GM23338 (cell line): ENCODE data around the gene DHPS.

Source experiments
- CREB1 ChIP-seq: fragments of 250-450 bp; sonication (Bioruptor Pico); IDR thresholded peaks from 2 replicates; pipeline ENCODE4 v1.5.0; 2020; ENCODE audit warnings: low read depth, mild to moderate bottlenecking, moderate library complexity
- EZH2 ChIP-seq: fragments of 200-600 bp; sonication (generic); IDR thresholded peaks from one replicate; pipeline ENCODE4 v1.8.0; 2017; ENCODE audit warnings: antibody characterized with exemption, mild to moderate bottlenecking, low read depth; ENCODE audit not compliant: unreplicated experiment
- EZH2phosphoT487 ChIP-seq: fragments of 200-600 bp; sonication (generic); IDR thresholded peaks from one replicate; pipeline ENCODE4 v1.8.1; 2018; ENCODE audit warnings: antibody characterized with exemption; ENCODE audit not compliant: unreplicated experiment
- JUNB ChIP-seq: IDR thresholded peaks from one replicate; pipeline ENCODE4 v1.6.1; 2016; ENCODE audit warnings: antibody characterized with exemption; ENCODE audit not compliant: unreplicated experiment
- NANOG ChIP-seq: IDR thresholded peaks from 2 replicates; pipeline ENCODE4 v1.6.1; 2016; ENCODE audit warnings: antibody characterized with exemption, borderline replicate concordance
- POLR2AphosphoS5 ChIP-seq: IDR thresholded peaks from 2 replicates; pipeline ENCODE4 v1.6.1; 2016; ENCODE audit warnings: antibody characterized with exemption, low read depth
- ZNF331 ChIP-seq: fragments of 250-450 bp; sonication (Bioruptor Pico); IDR thresholded peaks from 2 replicates; pipeline ENCODE4 v1.5.0; 2020; ENCODE audit warnings: low read depth, mild to moderate bottlenecking, moderate library complexity
- TF ChIP-seq, protein P1 (sequence below), 2 experiments: fragments of 200-600 bp in 1 of 2; sonication (generic) in 1 of 2; conservative IDR thresholded peaks; 2 replicates each; pipeline versions ENCODE4 v1.5.1 to v1.6.1; 2016 to 2017; ENCODE audit warnings: antibody characterized with exemption in 2 of 2, low read depth in 2 of 2, mild to moderate bottlenecking in 2 of 2, moderate library complexity in 1 of 2
- TF ChIP-seq, protein P2 (sequence below): IDR thresholded peaks from one replicate; pipeline ENCODE4 v1.6.1; 2018; ENCODE audit warnings: antibody characterized with exemption; ENCODE audit not compliant: unreplicated experiment
- TF ChIP-seq, protein P3 (sequence below): fragments of 250-450 bp; sonication (Bioruptor Pico); IDR thresholded peaks from 2 replicates; pipeline ENCODE4 v1.5.0; 2020; ENCODE audit warnings: mild to moderate bottlenecking, moderate library complexity

DNA sequence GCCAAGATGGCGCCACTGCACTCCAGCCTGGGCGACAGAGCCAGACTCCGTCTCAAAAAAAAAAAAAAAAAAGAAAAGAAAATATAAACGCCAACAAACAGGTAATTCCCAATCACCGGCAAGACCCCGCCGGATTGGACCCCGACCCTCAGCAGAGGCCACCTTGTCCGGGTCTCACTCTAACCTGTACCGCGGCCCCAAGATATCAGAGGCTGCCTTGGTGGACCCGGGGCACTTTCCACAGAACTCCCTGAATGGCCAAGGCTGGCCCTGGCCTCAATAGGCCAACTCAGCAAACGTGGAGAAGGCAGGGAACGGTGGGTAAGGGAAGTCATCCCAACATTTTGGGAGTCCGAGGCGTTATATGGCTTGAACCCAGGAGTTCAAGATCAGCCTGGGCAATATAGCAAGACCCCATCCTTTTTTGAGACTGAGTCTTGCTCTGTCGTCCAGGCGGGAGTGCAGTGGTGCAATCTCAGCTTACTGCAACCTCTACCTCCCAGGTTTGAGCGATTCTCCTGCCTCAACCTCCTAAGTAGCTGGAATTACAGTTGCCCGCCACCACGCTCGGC is 43.0 kb downstream of the DHPS start:
- TF ChIP-seq, protein P1, sequence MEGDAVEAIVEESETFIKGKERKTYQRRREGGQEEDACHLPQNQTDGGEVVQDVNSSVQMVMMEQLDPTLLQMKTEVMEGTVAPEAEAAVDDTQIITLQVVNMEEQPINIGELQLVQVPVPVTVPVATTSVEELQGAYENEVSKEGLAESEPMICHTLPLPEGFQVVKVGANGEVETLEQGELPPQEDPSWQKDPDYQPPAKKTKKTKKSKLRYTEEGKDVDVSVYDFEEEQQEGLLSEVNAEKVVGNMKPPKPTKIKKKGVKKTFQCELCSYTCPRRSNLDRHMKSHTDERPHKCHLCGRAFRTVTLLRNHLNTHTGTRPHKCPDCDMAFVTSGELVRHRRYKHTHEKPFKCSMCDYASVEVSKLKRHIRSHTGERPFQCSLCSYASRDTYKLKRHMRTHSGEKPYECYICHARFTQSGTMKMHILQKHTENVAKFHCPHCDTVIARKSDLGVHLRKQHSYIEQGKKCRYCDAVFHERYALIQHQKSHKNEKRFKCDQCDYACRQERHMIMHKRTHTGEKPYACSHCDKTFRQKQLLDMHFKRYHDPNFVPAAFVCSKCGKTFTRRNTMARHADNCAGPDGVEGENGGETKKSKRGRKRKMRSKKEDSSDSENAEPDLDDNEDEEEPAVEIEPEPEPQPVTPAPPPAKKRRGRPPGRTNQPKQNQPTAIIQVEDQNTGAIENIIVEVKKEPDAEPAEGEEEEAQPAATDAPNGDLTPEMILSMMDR (conservative IDR thresholded peaks at IDR 0.05; ENCODE audit: low read depth in 2 of 2) = no peak
- TF ChIP-seq CREB1 (no peak), EZH2phosphoT487 (no peak), ZNF331 (CRISPR knock-in tag) (no peak), POLR2AphosphoS5 (no peak), NANOG (no peak), JUNB (no peak), EZH2 (no peak)
- TF ChIP-seq, protein P2, sequence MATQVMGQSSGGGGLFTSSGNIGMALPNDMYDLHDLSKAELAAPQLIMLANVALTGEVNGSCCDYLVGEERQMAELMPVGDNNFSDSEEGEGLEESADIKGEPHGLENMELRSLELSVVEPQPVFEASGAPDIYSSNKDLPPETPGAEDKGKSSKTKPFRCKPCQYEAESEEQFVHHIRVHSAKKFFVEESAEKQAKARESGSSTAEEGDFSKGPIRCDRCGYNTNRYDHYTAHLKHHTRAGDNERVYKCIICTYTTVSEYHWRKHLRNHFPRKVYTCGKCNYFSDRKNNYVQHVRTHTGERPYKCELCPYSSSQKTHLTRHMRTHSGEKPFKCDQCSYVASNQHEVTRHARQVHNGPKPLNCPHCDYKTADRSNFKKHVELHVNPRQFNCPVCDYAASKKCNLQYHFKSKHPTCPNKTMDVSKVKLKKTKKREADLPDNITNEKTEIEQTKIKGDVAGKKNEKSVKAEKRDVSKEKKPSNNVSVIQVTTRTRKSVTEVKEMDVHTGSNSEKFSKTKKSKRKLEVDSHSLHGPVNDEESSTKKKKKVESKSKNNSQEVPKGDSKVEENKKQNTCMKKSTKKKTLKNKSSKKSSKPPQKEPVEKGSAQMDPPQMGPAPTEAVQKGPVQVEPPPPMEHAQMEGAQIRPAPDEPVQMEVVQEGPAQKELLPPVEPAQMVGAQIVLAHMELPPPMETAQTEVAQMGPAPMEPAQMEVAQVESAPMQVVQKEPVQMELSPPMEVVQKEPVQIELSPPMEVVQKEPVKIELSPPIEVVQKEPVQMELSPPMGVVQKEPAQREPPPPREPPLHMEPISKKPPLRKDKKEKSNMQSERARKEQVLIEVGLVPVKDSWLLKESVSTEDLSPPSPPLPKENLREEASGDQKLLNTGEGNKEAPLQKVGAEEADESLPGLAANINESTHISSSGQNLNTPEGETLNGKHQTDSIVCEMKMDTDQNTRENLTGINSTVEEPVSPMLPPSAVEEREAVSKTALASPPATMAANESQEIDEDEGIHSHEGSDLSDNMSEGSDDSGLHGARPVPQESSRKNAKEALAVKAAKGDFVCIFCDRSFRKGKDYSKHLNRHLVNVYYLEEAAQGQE = no peak
- TF ChIP-seq, protein P3, sequence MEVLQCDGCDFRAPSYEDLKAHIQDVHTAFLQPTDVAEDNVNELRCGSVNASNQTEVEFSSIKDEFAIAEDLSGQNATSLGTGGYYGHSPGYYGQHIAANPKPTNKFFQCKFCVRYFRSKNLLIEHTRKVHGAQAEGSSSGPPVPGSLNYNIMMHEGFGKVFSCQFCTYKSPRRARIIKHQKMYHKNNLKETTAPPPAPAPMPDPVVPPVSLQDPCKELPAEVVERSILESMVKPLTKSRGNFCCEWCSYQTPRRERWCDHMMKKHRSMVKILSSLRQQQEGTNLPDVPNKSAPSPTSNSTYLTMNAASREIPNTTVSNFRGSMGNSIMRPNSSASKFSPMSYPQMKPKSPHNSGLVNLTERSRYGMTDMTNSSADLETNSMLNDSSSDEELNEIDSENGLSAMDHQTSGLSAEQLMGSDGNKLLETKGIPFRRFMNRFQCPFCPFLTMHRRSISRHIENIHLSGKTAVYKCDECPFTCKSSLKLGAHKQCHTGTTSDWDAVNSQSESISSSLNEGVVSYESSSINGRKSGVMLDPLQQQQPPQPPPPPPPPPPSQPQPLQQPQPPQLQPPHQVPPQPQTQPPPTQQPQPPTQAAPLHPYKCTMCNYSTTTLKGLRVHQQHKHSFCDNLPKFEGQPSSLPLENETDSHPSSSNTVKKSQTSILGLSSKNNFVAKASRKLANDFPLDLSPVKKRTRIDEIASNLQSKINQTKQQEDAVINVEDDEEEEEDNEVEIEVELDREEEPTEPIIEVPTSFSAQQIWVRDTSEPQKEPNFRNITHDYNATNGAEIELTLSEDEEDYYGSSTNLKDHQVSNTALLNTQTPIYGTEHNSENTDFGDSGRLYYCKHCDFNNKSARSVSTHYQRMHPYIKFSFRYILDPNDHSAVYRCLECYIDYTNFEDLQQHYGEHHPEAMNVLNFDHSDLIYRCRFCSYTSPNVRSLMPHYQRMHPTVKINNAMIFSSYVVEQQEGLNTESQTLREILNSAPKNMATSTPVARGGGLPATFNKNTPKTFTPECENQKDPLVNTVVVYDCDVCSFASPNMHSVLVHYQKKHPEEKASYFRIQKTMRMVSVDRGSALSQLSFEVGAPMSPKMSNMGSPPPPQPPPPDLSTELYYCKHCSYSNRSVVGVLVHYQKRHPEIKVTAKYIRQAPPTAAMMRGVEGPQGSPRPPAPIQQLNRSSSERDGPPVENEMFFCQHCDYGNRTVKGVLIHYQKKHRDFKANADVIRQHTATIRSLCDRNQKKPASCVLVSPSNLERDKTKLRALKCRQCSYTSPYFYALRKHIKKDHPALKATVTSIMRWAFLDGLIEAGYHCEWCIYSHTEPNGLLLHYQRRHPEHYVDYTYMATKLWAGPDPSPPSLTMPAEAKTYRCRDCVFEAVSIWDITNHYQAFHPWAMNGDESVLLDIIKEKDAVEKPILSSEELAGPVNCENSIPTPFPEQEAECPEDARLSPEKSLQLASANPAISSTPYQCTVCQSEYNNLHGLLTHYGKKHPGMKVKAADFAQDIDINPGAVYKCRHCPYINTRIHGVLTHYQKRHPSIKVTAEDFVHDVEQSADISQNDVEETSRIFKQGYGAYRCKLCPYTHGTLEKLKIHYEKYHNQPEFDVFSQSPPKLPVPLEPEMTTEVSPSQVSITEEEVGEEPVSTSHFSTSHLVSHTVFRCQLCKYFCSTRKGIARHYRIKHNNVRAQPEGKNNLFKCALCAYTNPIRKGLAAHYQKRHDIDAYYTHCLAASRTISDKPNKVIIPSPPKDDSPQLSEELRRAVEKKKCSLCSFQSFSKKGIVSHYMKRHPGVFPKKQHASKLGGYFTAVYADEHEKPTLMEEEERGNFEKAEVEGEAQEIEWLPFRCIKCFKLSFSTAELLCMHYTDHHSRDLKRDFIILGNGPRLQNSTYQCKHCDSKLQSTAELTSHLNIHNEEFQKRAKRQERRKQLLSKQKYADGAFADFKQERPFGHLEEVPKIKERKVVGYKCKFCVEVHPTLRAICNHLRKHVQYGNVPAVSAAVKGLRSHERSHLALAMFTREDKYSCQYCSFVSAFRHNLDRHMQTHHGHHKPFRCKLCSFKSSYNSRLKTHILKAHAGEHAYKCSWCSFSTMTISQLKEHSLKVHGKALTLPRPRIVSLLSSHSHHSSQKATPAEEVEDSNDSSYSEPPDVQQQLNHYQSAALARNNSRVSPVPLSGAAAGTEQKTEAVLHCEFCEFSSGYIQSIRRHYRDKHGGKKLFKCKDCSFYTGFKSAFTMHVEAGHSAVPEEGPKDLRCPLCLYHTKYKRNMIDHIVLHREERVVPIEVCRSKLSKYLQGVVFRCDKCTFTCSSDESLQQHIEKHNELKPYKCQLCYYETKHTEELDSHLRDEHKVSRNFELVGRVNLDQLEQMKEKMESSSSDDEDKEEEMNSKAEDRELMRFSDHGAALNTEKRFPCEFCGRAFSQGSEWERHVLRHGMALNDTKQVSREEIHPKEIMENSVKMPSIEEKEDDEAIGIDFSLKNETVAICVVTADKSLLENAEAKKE (CRISPR knock-in tag) = no peak
